ENCODE results near the gene RPUSD3. TPM values are rescaled to one million over a fixed set of nuclear protein-coding genes. Genes with fewer than 3 reads are reported as not detected.

Gene RPUSD3, protein sequence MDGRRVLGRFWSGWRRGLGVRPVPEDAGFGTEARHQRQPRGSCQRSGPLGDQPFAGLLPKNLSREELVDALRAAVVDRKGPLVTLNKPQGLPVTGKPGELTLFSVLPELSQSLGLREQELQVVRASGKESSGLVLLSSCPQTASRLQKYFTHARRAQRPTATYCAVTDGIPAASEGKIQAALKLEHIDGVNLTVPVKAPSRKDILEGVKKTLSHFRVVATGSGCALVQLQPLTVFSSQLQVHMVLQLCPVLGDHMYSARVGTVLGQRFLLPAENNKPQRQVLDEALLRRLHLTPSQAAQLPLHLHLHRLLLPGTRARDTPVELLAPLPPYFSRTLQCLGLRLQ
- total RNA-seq (10 to 100 TPM; 74.3 to 77.6 TPM), polyA plus RNA-seq (51.8 TPM)

DNA sequence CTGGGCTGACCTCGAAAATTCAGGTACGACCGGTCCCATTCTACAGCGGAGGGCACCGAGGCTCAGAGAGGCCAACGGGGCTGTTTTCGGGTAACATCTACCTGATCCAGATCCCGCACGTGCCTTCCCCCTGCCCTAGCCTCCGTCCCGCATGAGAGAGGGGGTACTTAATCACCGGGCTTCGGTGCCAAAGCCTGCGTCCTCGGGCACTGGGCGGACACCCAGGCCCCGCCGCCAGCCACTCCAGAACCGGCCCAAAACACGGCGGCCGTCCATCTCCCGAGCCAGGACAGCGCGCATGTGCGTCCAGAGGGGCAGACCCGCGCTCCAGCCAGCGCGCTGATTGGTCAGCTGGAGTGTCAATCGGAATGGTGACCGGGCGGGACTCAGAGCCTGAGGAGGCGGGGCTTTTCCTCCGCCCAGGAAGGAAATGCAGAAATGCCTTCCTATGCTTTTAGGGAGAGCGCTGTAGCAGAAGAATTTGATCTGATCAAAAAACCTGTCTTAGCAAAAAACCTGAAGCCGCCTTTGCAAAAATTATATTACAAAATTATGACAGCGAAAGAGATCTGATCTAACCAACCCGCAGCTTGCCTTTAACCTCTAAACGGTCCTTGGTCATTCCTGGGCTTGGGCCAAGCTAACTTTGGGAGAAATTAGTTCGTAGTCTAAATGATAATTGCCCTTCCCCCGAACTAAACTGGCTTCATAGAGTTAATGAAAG, at the start of gene RPUSD3:
Gene RPUSD3, minus strand, starts transcription at position 294 of the 724 bp plus-strand sequence. Its CDS starts 18 bp downstream, at position 276.
- CTCF ChIA-PET = interaction anchor here (1.0 to 3.3 kb wide), 4 partner anchors 11 to 89 kb away, joined by 3 to 15 read pairs (median 4); no protein-coding TSS in a partner anchor
- Histone ChIP-seq H3K9me3 (ENCODE audit: low read length) (no peaks in the 10 kb centered on the region), H3K4me1 (ENCODE audit: insufficient read depth, low read length) (peaks cover 19% of the 10 kb centered on the region), H3K4me3 (ENCODE audit: low read length) (peak within 1 kb of the TSS; percentile 92), H3K27ac (ENCODE audit: low read depth, low read length) (peak within 1 kb of the TSS; percentile 79), H3K27me3 (ENCODE audit: insufficient read depth, low read length, poor library complexity, severe bottlenecking) (no peaks in the 10 kb centered on the region), H3K36me3 (ENCODE audit: insufficient read depth, low read length) (peaks cover 18% of the 10 kb centered on the region)
- Mint-ChIP-seq H3K9me3 (no peaks in the 10 kb centered on the region), H3K27me3 (peaks cover 0 to 2% of the 10 kb centered on the region in 2 donors), H3K27ac (peak within 1 kb of the TSS; percentile 81 to 97 (median 92)), H3K4me1 (peaks cover 17 to 32% (median 29%) of the 10 kb centered on the region in 3 donors), H3K36me3 (peaks cover 0 to 43% (median 0%) of the 10 kb centered on the region in 3 donors), H3K4me3 (peak within 1 kb of the TSS; percentile 95 to 99 (median 98))
- DNase-seq = peak; percentile 92 to 97 (median 96)
- POLR2A ChIA-PET = interaction anchor here (1.4 to 2.0 kb wide), 3 partner anchors 47 to 94 kb away, joined by 5 to 8 read pairs (median 6); partner anchors contain the start of genes JAGN1 and OGG1

DNA sequence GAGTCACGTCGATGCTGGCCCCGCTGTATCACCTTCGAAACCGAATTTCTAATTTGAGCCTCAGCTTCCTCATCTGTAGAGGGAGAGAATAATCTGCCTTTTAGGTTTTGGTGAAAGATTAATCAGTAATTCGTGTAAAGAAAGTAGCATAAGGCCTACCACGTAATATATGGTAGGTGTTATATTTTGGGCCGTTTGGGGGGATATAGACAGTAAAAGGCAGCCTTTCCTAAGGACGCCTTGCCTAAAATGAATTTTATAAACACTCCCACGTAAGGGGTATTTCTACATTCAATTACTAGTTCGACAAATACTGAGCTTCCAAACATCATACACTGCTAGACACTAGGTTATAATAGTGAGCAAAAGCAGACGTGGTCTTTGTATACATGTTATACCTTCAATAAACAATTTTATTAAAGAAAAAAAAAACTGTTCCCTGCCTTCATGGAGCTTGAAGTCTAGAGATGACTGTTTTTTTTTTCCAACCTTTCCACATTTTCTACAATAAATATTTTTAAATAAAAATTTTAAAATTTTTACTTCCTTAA, 47.3 kb upstream of the RPUSD3 start:
- Histone ChIP-seq H3K9me3 (ENCODE audit: low read length) (no peaks in the 10 kb centered on the region), H3K27ac (ENCODE audit: low read depth, low read length) (peak overlapping the region; percentile 100), H3K36me3 (ENCODE audit: insufficient read depth, low read length) (peaks cover 7% of the 10 kb centered on the region), H3K27me3 (ENCODE audit: insufficient read depth, low read length, poor library complexity, severe bottlenecking) (no peaks in the 10 kb centered on the region), H3K4me1 (ENCODE audit: insufficient read depth, low read length) (peaks cover 13% of the 10 kb centered on the region), H3K4me3 (ENCODE audit: low read length) (peak overlapping the region; percentile 97)
- Mint-ChIP-seq H3K4me3 (peak overlapping the region; percentile 97 to 100 (median 98)), H3K27ac (peak overlapping the region; percentile 99 to 100 (median 100)), H3K9me3 (no peaks in the 10 kb centered on the region), H3K27me3 (no peaks in the 10 kb centered on the region), H3K36me3 (peaks cover 6 to 36% (median 18%) of the 10 kb centered on the region in 3 donors), H3K4me1 (peaks cover 31 to 51% (median 45%) of the 10 kb centered on the region in 3 donors)
- ChIA-PET CTCF (interaction anchor here (0.6 to 3.9 kb wide), 5 partner anchors 10 to 55 kb away, joined by 3 to 28 read pairs (median 6); partner anchors contain the start of gene CRELD1), POLR2A (interaction anchor here (0.9 to 2.6 kb wide), 12 partner anchors 10 to 430 kb away, joined by 3 to 21 read pairs (median 4); partner anchors contain the start of genes ARPC4, CRELD1, EMC3 and MTMR14)
- no peak for DNase-seq

DNA sequence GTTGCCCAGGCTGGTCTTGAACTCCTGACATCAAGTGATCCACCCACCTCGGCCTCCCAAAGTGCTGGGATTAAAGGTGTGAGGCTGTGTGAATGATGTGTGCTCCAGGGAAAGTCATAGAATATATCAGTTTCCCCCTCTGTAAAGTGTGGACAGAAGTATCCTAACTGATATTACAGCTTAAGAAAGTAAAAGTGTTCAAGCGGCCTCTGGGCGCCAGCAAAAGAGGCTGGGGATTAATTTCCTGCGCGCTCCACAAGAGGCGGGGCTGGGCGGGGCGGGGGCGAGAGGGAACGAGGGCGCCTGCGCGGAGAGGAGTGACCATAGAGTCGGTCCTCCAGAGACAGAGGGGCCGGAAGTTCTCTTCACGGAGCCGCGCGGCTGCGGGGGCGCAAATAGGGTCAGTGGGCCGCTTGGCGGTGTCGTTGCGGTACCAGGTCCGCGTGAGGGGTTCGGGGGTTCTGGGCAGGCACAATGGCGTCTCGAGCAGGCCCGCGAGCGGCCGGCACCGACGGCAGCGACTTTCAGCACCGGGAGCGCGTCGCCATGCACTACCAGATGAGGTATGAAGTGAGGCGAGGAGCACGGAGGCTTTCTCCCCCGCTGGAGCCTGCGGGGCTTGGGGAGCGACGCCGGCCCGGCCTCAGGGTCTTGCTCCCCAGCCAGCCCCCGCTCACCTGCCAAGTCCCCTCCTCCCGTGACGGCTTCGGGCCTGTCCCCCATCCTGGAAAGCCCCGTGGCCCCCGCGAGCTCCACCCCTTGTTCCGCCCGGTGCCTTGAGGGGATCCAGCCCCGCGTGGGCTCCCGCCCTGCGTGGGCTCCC, 46.7 kb upstream of the RPUSD3 start, which contains the start of gene JAGN1:
Gene JAGN1, plus strand, starts transcription at position 362 of the 823 bp plus-strand sequence. Its CDS starts 113 bp downstream, at position 475.
- POLR2A ChIA-PET = interaction anchor here (0.6 to 2.6 kb wide), 15 partner anchors 11 to 431 kb away, joined by 3 to 21 read pairs (median 4); partner anchors contain the start of genes ARPC4, BRPF1, CRELD1 and EMC3
- Histone ChIP-seq H3K36me3 (ENCODE audit: insufficient read depth, low read length) (peaks cover 7% of the 10 kb centered on the region), H3K4me3 (ENCODE audit: low read length) (peak within 1 kb of the TSS; percentile 97), H3K27me3 (ENCODE audit: insufficient read depth, low read length, poor library complexity, severe bottlenecking) (no peaks in the 10 kb centered on the region), H3K9me3 (ENCODE audit: low read length) (no peaks in the 10 kb centered on the region), H3K27ac (ENCODE audit: low read depth, low read length) (peak within 1 kb of the TSS; percentile 100), H3K4me1 (ENCODE audit: insufficient read depth, low read length) (peaks cover 13% of the 10 kb centered on the region)
- peak; percentile 85 to 94 (median 86) for DNase-seq
- CTCF ChIA-PET = interaction anchor here (0.6 to 3.9 kb wide), 5 partner anchors 11 to 56 kb away, joined by 3 to 28 read pairs (median 6); partner anchors contain the start of gene CRELD1
- peak within 1 kb of the TSS; percentile 97 to 100 (median 98) for H3K4me3 Mint-ChIP-seq
- peak within 1 kb of the TSS; percentile 99 to 100 (median 100) for H3K27ac Mint-ChIP-seq
- peaks cover 31 to 45% (median 40%) of the 10 kb centered on the region in 3 donors for H3K4me1 Mint-ChIP-seq
- no peaks in the 10 kb centered on the region for H3K9me3 Mint-ChIP-seq
- H3K36me3 Mint-ChIP-seq = peaks cover 6 to 36% (median 18%) of the 10 kb centered on the region in 3 donors
- no peaks in the 10 kb centered on the region for H3K27me3 Mint-ChIP-seq

DNA sequence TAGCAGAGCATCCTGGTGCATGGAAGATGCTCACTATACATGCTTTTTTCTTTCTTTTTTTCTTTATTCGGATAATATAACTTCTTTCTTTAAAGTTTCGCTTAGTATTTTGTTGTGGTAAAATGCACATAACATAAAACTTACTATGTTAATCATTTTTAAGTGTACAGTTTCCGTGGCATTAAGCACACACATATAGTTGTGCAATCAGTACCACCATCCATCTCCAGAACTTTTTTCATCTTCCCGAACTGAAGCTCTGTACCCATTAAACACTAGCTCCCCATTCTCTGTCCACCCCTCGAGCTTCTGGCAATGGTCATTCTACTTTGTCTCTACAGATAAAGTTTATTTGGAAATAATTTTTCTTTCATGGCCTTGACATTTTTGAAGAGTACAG, 45.6 kb upstream of the RPUSD3 start:
- ChIA-PET POLR2A (interaction anchor here (1.2 kb wide), 1 partner anchor 27 kb away, joined by 4 read pairs; the partner anchor contains the start of gene IL17RC), CTCF (interaction anchor here (2.8 to 3.9 kb wide), 2 partner anchors 23 to 43 kb away, joined by 10 to 28 read pairs; partner anchors contain the start of gene CRELD1)
- DNase-seq = no peak
- Histone ChIP-seq H3K27ac (ENCODE audit: low read depth, low read length) (no peak overlapping the region), H3K4me3 (ENCODE audit: low read length) (no peak overlapping the region), H3K4me1 (ENCODE audit: insufficient read depth, low read length) (peaks cover 13% of the 10 kb centered on the region), H3K9me3 (ENCODE audit: low read length) (no peaks in the 10 kb centered on the region), H3K27me3 (ENCODE audit: insufficient read depth, low read length, poor library complexity, severe bottlenecking) (no peaks in the 10 kb centered on the region), H3K36me3 (ENCODE audit: insufficient read depth, low read length) (peaks cover 7% of the 10 kb centered on the region)
- H3K36me3 Mint-ChIP-seq = peaks cover 3 to 29% (median 12%) of the 10 kb centered on the region in 3 donors
- H3K27me3 Mint-ChIP-seq = peaks cover under 1 to 2% of the 10 kb centered on the region in 2 donors
- no peaks in the 10 kb centered on the region for H3K9me3 Mint-ChIP-seq
- H3K4me3 Mint-ChIP-seq = peak overlapping the region in 4 of 7 donors; percentile 32 to 100 (median 99)
- peak overlapping the region; percentile 99 to 100 (median 100) for H3K27ac Mint-ChIP-seq
- H3K4me1 Mint-ChIP-seq = peaks cover 25 to 38% (median 31%) of the 10 kb centered on the region in 3 donors

DNA sequence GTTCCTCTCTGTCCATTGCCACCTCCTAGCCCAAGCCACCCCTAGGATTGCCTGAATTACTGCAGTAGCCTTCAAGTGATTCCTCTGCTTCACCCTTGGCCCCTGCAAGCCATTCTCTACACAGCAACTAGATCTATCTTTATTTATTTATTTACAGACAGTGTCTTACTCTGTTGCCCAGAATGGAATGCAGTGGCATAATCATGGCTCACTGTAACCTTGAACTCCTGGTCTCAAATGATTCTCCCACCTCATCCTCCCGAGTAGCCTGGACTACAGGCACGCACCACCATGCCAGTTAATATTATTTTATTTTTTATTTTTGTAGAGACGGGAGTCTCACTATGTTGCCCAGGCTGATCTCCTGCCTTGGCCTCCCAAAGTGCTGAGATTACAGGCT, 44.7 kb upstream of the RPUSD3 start:
- H3K27me3 Mint-ChIP-seq = peaks cover 2 to 4% of the 10 kb centered on the region in 2 donors
- CTCF ChIA-PET = interaction anchor here (3.9 kb wide), 1 partner anchor 24 kb away, joined by 10 read pairs; no protein-coding TSS in a partner anchor
- Histone ChIP-seq H3K36me3 (ENCODE audit: insufficient read depth, low read length) (peaks cover 7% of the 10 kb centered on the region), H3K27ac (ENCODE audit: low read depth, low read length) (no peak overlapping the region), H3K9me3 (ENCODE audit: low read length) (no peaks in the 10 kb centered on the region), H3K4me1 (ENCODE audit: insufficient read depth, low read length) (peaks cover 13% of the 10 kb centered on the region), H3K27me3 (ENCODE audit: insufficient read depth, low read length, poor library complexity, severe bottlenecking) (no peaks in the 10 kb centered on the region), H3K4me3 (ENCODE audit: low read length) (no peak overlapping the region)
- H3K4me3 Mint-ChIP-seq = peak overlapping the region in 3 of 7 donors; percentile 35 to 100 (median 59)
- H3K9me3 Mint-ChIP-seq = no peaks in the 10 kb centered on the region
- POLR2A ChIA-PET = no interaction called here
- peak overlapping the region in 5 of 8 donors; percentile 5 to 100 (median 65) for H3K27ac Mint-ChIP-seq
- DNase-seq = no peak
- H3K4me1 Mint-ChIP-seq = peaks cover 21 to 29% (median 23%) of the 10 kb centered on the region in 3 donors
- peaks cover 3 to 22% (median 10%) of the 10 kb centered on the region in 3 donors for H3K36me3 Mint-ChIP-seq

DNA sequence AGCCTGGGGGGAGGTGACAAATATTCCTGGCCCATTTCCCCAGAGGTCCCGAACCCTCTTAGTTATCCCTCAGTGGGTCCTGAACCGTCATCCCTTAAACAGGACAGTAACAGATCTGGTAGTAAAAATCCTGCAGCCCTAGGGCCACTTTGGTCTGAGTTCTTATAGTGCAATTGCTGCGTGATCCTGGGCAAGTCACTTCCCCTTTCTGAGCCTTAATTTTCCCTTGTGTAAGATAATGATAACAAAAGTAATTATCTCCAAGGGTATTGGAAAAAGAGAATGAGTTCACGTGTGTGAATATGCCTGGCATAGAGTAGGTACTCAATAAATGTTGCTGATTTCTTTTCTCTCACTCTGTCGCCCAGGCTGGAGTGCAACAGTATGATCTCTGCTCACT, 43.7 kb upstream of the RPUSD3 start:
- Mint-ChIP-seq H3K27ac (no peak overlapping the region), H3K4me1 (peaks cover 13 to 20% (median 14%) of the 10 kb centered on the region in 3 donors), H3K4me3 (no peak overlapping the region), H3K36me3 (peaks cover 2 to 12% (median 2%) of the 10 kb centered on the region in 3 donors), H3K27me3 (peaks cover 2 to 4% of the 10 kb centered on the region in 2 donors), H3K9me3 (no peaks in the 10 kb centered on the region)
- peaks cover 11% of the 10 kb centered on the region for H3K4me1 ChIP-seq (ENCODE audit: insufficient read depth, low read length)
- no peaks in the 10 kb centered on the region for H3K27me3 ChIP-seq (ENCODE audit: insufficient read depth, low read length, poor library complexity, severe bottlenecking)
- no peak overlapping the region for H3K4me3 ChIP-seq (ENCODE audit: low read length)
- POLR2A ChIA-PET = no interaction called here
- no peaks in the 10 kb centered on the region for H3K36me3 ChIP-seq (ENCODE audit: insufficient read depth, low read length)
- CTCF ChIA-PET = no interaction called here
- no peak overlapping the region for H3K27ac ChIP-seq (ENCODE audit: low read depth, low read length)
- no peaks in the 10 kb centered on the region for H3K9me3 ChIP-seq (ENCODE audit: low read length)
- no peak for DNase-seq
